Vagina (tissue), 2 donors: Measurements from ENCODE around the gene PFDN1. TPM values are rescaled to one million over a fixed set of nuclear protein-coding genes. Genes with fewer than 3 reads are reported as not detected.
"Not testable (repeated sequence)": the region's sequence is repeated elsewhere in the genome, so short reads cannot be mapped to it uniquely, and the experiment has no call there.

Experiments
- DNase-seq, 2 donors: peaks; one replicate each; pipeline ENCODE4 v3.0.0-alpha.2; 2017; ENCODE audit errors: extremely low spot score in 2 of 2
- H3K27ac ChIP-seq: fragments of 200-600 bp; sonication (generic); one replicate; pipeline ENCODE4 v1.5.1; 2019
- H3K27me3 ChIP-seq: fragments of 200-600 bp; sonication (generic); one replicate; pipeline ENCODE4 v1.5.1; 2019
- H3K36me3 ChIP-seq, 2 donors: fragments of 200-600 bp; sonication (generic); one replicate each; pipeline ENCODE4 v1.5.1; 2017 to 2019
- H3K4me1 ChIP-seq: fragments of 200-600 bp; sonication (generic); one replicate; pipeline ENCODE4 v1.5.1; 2019
- H3K4me3 ChIP-seq, 2 donors: fragments of 200-600 bp; sonication (generic); 1 replicate in 1 of 2; 2 replicates in 1 of 2; pipeline ENCODE4 v1.5.1; 2016 to 2019
- H3K9me3 ChIP-seq: fragments of 200-600 bp; sonication (generic); one replicate; pipeline ENCODE4 v1.5.1; 2019
- POLR2A ChIP-seq, 2 donors: fragments of 450-650 bp; IDR thresholded peaks; one replicate each; pipeline ENCODE4 v1.6.1; 2017; ENCODE audit warnings: antibody characterized with exemption in 2 of 2, mild to moderate bottlenecking in 2 of 2, moderate library complexity in 2 of 2
- POLR2AphosphoS5 ChIP-seq, 2 donors: sonication (generic); formaldehyde crosslinking; IDR thresholded peaks; one replicate each; pipeline ENCODE4 v1.9.0; 2017; ENCODE audit warnings: antibody characterized with exemption in 2 of 2, mild to moderate bottlenecking in 2 of 2, low read depth in 1 of 2; ENCODE audit not compliant: insufficient read depth in 1 of 2
- intact Hi-C: fragments of 100-400 bp; cut with DNase I; formaldehyde crosslinking; loops from one replicate; pipeline ENCODE4 v1.15.1; 2023
- total RNA-seq: library from RNA; depleted of rRNA; stranded (reverse); fragments of >200 nt; gene quantifications from one replicate; pipeline ENCODE4 v1.2.3, GENCODE V29; 2016
- TF ChIP-seq, protein P1 (sequence below), 3 experiments: fragments of 450-650 bp in 2 of 3; fragments of 200-600 bp in 1 of 3; sonication (generic) in 1 of 3; IDR thresholded peaks; one replicate each; pipeline ENCODE4 v1.5.1; 2017 to 2019; ENCODE audit warnings: antibody characterized with exemption in 3 of 3, mild to moderate bottlenecking in 2 of 3, moderate library complexity in 2 of 3

Gene PFDN1
- total RNA-seq, 1 donor from 2014 or later, result 94.8 TPM

DNA sequence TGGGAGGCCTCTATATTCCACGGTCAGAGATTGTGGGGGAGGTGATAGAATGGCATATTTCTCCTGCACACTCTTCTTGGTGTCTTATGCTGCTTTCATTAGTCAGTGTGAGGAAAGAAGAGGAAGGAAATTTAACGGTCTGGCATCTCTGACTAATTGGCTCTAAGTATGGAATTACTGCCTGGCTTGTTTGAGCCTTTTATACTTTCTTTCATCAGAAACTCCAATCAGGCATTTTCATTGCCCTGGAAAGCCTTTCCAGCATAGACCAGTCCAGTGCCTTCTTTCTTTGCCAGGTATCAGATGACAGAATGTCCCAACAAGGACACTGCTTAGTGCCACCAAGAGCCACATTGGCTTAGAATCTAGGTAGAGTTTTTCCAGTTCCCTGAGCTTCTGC lies 97.7 kb downstream of the PFDN1 start:
- Histone ChIP-seq H3K36me3 (no peaks in the 10 kb centered on the region), H3K4me3 (no peak overlapping the region), H3K27ac (no peak overlapping the region), H3K4me1 (no peaks in the 10 kb centered on the region), H3K9me3 (no peaks in the 10 kb centered on the region), H3K27me3 (no peaks in the 10 kb centered on the region)
- no peak for DNase-seq
- intact Hi-C loops, result no loop called here
- TF ChIP-seq, protein P1, sequence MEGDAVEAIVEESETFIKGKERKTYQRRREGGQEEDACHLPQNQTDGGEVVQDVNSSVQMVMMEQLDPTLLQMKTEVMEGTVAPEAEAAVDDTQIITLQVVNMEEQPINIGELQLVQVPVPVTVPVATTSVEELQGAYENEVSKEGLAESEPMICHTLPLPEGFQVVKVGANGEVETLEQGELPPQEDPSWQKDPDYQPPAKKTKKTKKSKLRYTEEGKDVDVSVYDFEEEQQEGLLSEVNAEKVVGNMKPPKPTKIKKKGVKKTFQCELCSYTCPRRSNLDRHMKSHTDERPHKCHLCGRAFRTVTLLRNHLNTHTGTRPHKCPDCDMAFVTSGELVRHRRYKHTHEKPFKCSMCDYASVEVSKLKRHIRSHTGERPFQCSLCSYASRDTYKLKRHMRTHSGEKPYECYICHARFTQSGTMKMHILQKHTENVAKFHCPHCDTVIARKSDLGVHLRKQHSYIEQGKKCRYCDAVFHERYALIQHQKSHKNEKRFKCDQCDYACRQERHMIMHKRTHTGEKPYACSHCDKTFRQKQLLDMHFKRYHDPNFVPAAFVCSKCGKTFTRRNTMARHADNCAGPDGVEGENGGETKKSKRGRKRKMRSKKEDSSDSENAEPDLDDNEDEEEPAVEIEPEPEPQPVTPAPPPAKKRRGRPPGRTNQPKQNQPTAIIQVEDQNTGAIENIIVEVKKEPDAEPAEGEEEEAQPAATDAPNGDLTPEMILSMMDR (IDR thresholded peaks at IDR 0.05), result no peak
- no peak for TF ChIP-seq POLR2AphosphoS5 (IDR thresholded peaks at IDR 0.05; ENCODE audit: insufficient read depth in 1 of 2, low read depth in 1 of 2)
- no peak for TF ChIP-seq POLR2A (IDR thresholded peaks at IDR 0.05)

GRCh38 chr5:140202610-140203009 lies 100.3 kb downstream of the PFDN1 start:
- Histone ChIP-seq H3K4me1 (no peaks in the 10 kb centered on the region), H3K4me3 (no peak overlapping the region), H3K36me3 (no peaks in the 10 kb centered on the region), H3K27ac (no peak overlapping the region), H3K9me3 (no peaks in the 10 kb centered on the region), H3K27me3 (no peaks in the 10 kb centered on the region)
- intact Hi-C loops, result no loop called here
- no peak for DNase-seq
- TF ChIP-seq POLR2A (IDR thresholded peaks at IDR 0.05) (no peak), POLR2AphosphoS5 (IDR thresholded peaks at IDR 0.05; ENCODE audit: insufficient read depth in 1 of 2, low read depth in 1 of 2) (no peak)
- TF ChIP-seq, protein P1 (IDR thresholded peaks at IDR 0.05), result no peak

GRCh38 chr5:140202078-140202477 lies 100.8 kb downstream of the PFDN1 start:
- no peak overlapping the region for H3K27ac ChIP-seq

GRCh38 chr5:140198915-140199314 lies 104.0 kb downstream of the PFDN1 start:
- H3K9me3 ChIP-seq, H3K4me1 ChIP-seq, DNase-seq, H3K27me3 ChIP-seq, H3K4me3 ChIP-seq, intact Hi-C loops, H3K36me3 ChIP-seq, H3K27ac ChIP-seq: not testable (repeated sequence)

More at GRCh38 chr5:140202078-140202477, 100.8 kb downstream of the PFDN1 start:
- Histone ChIP-seq H3K27me3 (no peaks in the 10 kb centered on the region), H3K4me3 (no peak overlapping the region), H3K36me3 (no peaks in the 10 kb centered on the region), H3K4me1 (no peaks in the 10 kb centered on the region), H3K9me3 (no peaks in the 10 kb centered on the region)
- intact Hi-C loops, result no loop called here
- no peak for DNase-seq
- no peak for TF ChIP-seq POLR2A (IDR thresholded peaks at IDR 0.05)
- no peak for TF ChIP-seq POLR2AphosphoS5 (IDR thresholded peaks at IDR 0.05; ENCODE audit: insufficient read depth in 1 of 2, low read depth in 1 of 2)
- TF ChIP-seq, protein P1 (IDR thresholded peaks at IDR 0.05), result no peak

- H3K27ac ChIP-seq, result no peak overlapping the region
- no peaks in the 10 kb centered on the region for H3K9me3 ChIP-seq
- no peak for DNase-seq
- no peaks in the 10 kb centered on the region for H3K27me3 ChIP-seq
- H3K36me3 ChIP-seq, result no peaks in the 10 kb centered on the region
- intact Hi-C loops, result no loop called here
- no peak overlapping the region for H3K4me3 ChIP-seq
- TF ChIP-seq, protein P1 (IDR thresholded peaks at IDR 0.05), result no peak
- TF ChIP-seq POLR2A (IDR thresholded peaks at IDR 0.05), result no peak
- TF ChIP-seq POLR2AphosphoS5 (IDR thresholded peaks at IDR 0.05; ENCODE audit: insufficient read depth in 1 of 2, low read depth in 1 of 2), result no peak
- H3K4me1 ChIP-seq, result no peaks in the 10 kb centered on the region
These were observed 105.9 kb downstream of the PFDN1 start for GRCh38 chr5:140197023-140197422.
